K562 treated with DMSO at 1 percent for 12 hours (cell line): Measurements from ENCODE around the gene PUM1. TPM values are rescaled to one million over a fixed set of nuclear protein-coding genes. Genes with fewer than 3 reads are reported as not detected.

Experiments used
- total RNA-seq: library from RNA; unstranded; fragments of 300-600 nt; gene quantifications from 2 replicates; pipeline ENCODE4 v1.2.3, GENCODE V29; 2022; ENCODE audit not compliant: insufficient read depth

PUM1 gene, protein sequence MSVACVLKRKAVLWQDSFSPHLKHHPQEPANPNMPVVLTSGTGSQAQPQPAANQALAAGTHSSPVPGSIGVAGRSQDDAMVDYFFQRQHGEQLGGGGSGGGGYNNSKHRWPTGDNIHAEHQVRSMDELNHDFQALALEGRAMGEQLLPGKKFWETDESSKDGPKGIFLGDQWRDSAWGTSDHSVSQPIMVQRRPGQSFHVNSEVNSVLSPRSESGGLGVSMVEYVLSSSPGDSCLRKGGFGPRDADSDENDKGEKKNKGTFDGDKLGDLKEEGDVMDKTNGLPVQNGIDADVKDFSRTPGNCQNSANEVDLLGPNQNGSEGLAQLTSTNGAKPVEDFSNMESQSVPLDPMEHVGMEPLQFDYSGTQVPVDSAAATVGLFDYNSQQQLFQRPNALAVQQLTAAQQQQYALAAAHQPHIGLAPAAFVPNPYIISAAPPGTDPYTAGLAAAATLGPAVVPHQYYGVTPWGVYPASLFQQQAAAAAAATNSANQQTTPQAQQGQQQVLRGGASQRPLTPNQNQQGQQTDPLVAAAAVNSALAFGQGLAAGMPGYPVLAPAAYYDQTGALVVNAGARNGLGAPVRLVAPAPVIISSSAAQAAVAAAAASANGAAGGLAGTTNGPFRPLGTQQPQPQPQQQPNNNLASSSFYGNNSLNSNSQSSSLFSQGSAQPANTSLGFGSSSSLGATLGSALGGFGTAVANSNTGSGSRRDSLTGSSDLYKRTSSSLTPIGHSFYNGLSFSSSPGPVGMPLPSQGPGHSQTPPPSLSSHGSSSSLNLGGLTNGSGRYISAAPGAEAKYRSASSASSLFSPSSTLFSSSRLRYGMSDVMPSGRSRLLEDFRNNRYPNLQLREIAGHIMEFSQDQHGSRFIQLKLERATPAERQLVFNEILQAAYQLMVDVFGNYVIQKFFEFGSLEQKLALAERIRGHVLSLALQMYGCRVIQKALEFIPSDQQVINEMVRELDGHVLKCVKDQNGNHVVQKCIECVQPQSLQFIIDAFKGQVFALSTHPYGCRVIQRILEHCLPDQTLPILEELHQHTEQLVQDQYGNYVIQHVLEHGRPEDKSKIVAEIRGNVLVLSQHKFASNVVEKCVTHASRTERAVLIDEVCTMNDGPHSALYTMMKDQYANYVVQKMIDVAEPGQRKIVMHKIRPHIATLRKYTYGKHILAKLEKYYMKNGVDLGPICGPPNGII
- 21.5 and 58.6 TPM in 2 replicates for total RNA-seq

DNA sequence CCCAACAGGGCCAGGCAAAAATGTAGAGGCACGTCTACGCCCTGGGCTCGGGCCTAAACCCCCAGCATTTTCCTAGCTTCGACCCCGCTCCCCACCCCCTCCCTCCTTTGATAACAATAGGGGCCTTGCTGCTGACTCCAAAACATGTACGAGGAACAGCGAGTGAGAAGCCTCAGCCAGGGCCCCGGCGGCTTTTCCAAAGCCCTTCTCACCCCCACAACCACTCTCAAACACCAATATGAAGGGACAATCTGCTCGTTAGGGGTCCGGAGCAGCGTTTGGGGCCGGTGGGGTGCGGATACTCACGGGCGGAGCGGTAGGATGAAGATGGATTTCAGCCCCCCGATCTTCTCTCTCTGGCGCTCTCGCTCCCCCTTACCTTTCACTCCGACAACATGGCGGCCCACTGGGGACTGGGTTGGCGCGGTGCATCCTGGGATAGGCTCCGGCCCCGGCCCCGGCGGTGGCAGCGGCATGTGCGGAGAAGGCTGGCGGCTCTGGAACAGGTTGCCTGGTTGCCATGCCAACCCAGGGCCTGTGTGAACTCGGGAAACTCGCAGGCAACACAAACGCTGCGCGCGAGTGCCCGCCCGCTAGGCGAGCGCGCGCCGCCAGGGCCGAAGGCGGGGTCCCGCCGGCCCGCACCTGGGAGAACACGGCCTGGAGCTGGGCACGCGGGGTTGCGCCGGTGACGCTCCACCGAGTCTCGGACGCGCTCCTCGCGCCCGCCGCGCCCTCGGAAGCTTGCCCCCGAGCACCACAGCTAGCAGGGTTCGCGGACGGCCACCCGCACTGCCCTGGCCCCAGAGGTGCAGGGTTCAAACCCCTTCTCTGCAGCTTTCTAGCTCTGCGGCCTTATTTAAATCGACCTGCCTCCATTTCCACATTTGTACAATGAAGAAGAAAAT lies at the start of gene PUM1:
TSS of gene PUM1 (minus strand) at position 408 of the 908 bp plus-strand sequence. CDS start 6,151 bp downstream, outside the sequence.

DNA sequence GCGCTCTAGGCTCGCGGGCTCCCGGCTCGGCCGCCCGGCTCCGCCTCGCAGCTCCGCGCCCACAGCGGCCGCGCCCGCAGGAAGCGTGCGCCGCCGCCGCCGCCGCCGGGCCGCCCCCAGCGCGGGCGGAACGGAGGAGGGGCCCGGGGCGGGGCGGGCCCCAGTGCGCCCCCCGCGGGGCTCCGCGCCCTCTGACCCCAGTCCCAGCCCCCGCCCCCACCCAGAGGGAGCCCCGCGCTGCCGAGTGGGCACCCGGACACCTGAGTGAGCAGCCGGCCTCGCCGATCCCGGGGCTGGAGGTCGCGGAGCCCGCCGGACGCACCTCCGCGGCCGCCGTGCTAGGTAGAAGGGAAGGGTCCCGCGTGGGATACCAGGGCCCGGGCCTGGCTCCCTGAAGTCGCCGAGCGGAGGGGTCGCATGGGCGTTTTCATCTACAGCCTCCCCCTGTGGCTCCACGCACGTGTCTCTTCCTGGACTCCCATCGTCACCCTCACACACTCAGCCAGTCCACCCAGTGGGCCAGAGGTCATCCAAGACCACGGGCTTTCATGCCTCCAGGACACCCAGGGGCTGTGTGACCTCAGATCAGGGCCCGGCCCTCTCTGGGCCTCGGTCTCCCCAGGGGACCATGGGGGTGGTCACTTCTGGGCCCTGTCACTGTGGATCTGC lies 156.7 kb downstream of the PUM1 start, which contains the start of gene SDC3:
TSS of gene SDC3 (minus strand) at position 63 of the 669 bp plus-strand sequence. CDS start 172 bp downstream, outside the sequence.

Other genes with a start within 250 kb of the PUM1 start
- gene SDC3, start 157.0 kb downstream of the PUM1 start, total RNA-seq: 22.1 and 63.7 TPM in 2 replicates
- not detected in 2 replicates for gene NKAIN1, start 174.2 kb upstream of the PUM1 start, total RNA-seq
- gene SNRNP40, start 231.1 kb upstream of the PUM1 start, total RNA-seq: 75.4 and 99.0 TPM in 2 replicates
- 57.7 and 60.2 TPM in 2 replicates for gene ZCCHC17, start 231.3 kb upstream of the PUM1 start, total RNA-seq